ENCODE results near the gene GOLGA6L9.
"Not testable (repeated sequence)": the region's sequence is repeated elsewhere in the genome, so short reads cannot be mapped to it uniquely, and the experiment has no call there.

DNA sequence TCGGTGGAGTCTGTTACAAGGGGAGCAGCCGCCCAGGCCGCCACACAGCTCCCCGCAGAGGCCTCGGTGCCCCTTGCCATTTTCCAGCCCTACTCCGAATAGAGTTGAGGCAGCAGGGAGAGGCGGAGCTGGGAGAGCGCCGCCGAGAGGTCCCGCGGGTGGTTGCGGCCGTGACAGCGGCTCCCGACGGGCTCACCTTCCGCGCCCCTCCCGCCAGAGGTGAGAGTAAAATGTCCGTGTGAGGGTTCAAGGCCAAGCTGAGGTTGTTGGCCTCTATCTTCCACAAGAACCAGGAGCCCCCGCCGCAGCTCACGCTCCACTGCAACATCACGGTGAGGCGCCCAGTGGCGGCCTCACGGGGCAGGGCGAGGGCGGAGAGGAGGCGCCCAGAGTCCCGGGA, 15.8 kb downstream of the GOLGA6L9 start:
- TF ChIP-seq, protein P1, sequence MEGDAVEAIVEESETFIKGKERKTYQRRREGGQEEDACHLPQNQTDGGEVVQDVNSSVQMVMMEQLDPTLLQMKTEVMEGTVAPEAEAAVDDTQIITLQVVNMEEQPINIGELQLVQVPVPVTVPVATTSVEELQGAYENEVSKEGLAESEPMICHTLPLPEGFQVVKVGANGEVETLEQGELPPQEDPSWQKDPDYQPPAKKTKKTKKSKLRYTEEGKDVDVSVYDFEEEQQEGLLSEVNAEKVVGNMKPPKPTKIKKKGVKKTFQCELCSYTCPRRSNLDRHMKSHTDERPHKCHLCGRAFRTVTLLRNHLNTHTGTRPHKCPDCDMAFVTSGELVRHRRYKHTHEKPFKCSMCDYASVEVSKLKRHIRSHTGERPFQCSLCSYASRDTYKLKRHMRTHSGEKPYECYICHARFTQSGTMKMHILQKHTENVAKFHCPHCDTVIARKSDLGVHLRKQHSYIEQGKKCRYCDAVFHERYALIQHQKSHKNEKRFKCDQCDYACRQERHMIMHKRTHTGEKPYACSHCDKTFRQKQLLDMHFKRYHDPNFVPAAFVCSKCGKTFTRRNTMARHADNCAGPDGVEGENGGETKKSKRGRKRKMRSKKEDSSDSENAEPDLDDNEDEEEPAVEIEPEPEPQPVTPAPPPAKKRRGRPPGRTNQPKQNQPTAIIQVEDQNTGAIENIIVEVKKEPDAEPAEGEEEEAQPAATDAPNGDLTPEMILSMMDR (conservative IDR thresholded peaks at IDR 0.05 in 1 of 2, IDR thresholded peaks at IDR 0.05 in 1 of 2; ENCODE audit: extremely low read depth in 1 of 2, insufficient read depth in 1 of 2, low read depth in 1 of 2, low read length in 2 of 2): peak in 1 of 2 donors; percentile 25
- not testable (repeated sequence) for TF ChIP-seq EZH2 (IDR thresholded peaks at IDR 0.05; ENCODE audit: borderline replicate concordance, low read length)

Data from mammary epithelial cell (primary cell).